ENCODE results near the gene PHLDB2.
A peak's percentile ranks its signal among the peaks of the same experiment; 100 is the strongest.
"Not testable (repeated sequence)": the region's sequence is repeated elsewhere in the genome, so short reads cannot be mapped to it uniquely, and the experiment has no call there.

The PHLDB2 gene

DNA sequence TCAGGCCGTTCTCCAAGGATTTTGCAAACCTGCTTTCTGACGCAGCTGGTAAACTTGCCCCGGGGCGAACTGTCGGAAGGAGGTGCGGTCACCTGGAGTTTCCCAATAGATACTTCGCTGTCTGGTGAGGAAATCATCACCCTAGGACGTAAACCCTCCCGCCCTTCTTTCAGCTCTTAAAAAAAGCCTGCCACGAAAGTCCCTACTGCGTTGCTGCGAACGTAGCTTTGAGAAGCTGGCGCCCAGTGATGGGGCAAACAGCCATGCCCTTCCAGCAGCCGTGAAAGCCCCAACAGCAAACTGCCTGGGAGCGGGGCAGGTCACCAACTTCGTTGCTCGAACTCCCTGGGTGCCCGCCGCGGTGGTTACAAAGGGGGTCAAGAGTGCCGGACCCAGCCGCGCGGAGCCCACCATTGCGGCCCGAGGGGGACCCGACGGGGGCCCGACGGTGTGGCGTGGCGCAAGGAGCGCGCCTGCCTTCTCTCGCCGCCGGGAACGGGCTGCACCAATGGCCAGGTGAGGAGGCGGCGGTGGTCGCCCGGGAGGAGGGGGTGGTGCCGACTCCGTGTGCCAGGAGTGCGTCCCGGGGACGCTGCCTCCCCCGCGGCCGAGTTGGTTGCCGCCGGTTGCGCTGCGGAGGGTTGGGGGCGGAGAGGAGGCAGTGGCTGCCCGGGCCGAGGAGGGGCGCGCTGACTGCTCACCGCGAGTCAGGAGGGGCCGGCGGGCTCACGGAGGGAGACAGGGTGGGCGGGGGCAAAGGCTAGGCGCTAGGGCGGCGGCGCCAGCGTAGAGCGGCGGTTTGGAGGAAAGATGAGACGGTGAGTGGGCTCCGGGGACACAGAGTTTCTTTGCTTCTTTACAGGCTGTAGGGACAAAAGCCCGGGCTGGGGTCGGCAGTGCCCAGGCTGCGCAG lies at the start of gene PHLDB2:
PHLDB2 (plus strand) TSS at position 205 of the 913 bp plus-strand sequence. CDS start 24,813 bp downstream, outside the sequence.
- peak; percentile 59 to 71 for DNase-seq

DNA sequence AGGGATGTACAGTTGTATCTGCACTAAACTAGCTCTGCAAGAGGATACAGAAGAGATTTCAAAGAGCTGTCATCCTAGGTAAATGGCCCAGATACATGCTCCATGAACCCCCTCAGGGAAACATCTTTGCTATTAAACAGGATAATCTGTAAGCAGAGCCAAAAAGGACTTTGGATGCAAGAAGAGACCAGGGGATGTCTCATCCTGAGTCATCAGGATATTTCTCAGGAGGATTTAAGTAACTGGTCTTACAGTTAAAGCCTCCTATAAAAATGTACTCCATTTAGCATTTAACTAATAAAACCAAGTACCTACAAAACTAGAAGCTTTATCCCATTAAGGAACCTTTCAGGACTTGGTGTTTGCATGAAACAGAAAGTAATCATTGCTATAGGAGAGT lies 48.2 kb upstream of the PHLDB2 start:
- DNase-seq = no peak

DNA sequence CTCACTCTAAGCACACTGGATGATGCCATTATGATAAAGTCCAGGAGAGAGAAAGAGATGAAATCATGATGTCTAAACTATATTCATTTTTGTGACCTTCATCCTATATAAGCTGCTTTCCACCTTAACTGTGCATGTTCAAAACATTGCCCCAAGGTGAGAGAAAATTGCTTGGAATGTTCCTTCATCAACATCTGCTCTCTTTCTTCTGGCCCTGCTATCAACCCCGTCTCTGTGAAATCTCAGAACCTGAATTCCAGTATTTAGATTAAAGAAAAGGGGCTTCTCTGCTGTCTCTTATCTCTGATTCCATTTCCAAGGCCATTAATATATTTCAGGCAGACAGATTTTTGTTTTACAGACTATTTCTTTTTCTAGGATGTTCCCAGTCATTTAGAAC lies 47.3 kb upstream of the PHLDB2 start:
- DNase-seq = no peak

DNA sequence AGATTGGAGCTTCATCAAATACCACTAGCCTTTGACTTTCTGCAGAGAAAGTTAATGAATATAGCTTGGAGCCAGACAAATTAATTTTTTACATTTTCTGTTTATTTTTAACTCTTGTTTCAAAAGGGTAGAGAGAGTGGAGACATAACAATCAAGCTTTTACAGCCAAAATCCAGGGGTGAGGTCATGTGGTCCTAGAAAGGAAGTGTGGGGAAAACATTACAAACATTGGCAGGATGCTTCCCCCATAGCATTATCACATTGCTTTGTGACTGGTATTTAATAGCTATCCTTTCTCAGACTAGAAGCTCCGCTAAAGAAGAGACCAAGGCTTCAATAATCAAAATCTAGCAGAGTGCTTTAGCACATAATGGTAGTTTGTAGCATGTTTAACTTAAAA lies 46.4 kb upstream of the PHLDB2 start:
- DNase-seq = no peak

DNA sequence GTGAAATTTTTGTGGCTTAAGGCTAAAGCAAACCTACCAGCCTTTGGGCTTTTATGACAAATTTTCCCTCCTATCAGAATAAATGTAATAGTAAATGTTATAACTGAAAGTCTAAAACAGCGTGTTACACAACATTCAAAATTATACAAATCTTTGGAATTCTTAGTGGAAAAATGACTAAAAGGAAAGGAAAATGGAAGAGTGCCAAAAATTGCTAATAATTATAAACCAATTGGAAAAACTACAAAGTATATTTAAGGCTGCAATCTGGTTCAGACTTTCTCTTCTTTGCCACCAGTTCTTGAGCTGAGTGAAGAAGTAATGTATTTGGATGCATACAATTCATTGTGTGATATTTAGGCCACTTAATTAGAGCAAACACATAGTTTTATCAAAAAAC lies 45.6 kb upstream of the PHLDB2 start:
- DNase-seq = no peak

DNA sequence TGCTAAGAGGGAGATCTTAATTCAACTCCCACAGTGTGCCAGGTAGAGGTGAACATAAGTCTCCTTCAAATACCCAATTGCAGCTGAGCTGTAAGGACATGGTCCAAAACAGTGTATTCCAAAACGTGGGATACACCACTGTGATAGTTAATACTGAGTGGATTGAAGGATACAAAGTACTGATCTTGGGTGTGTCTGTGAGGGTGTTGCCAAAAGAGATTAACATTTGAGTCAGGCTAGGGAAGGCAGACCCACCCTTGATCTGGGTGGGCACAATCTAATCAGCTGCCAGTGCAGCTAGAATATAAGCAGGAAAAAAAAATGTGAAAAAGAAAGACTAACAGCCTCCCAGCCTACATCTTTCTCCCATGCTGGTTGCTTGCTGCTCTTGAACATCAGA lies 45.1 kb upstream of the PHLDB2 start:
- no peak for DNase-seq

DNA sequence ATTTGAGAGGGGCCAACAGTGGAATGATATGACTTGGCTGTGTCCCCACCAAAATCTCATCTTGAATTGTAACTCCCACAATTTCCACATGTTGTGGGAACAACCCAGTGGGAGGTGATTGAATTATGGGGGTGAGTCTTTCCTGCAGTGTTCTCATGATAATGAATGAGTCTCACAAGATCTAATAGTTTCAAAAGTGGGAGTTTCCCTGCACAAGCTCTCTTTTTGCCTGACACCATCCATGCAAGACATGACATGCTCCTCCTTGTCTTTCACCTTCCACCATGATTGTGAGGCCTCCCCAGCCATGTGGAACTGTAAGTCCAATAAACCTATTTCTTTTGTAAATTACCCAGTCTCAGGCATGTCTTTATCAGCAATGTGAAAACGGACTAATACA lies 42.3 kb upstream of the PHLDB2 start:
- not testable (repeated sequence) for DNase-seq

DNA sequence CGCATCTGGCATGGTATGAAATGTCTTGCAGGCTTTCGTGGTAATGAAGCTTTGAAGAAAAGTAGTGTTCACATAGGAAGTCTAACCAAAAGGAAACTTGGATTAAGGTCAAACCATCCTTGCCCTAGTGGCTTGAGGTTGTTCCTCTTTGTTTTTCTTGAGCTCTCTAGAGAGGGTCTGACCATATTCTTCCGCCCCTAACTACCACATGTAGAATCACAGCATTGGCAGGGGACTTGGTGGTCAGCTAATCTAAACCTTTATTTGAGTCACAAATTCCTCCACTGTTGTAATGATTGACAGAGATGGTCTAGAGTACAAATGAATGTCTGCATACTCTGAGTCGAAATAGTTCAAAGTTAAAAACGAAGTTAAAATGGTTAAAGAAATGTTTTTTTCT lies 39.1 kb upstream of the PHLDB2 start:
- no peak for DNase-seq

DNA sequence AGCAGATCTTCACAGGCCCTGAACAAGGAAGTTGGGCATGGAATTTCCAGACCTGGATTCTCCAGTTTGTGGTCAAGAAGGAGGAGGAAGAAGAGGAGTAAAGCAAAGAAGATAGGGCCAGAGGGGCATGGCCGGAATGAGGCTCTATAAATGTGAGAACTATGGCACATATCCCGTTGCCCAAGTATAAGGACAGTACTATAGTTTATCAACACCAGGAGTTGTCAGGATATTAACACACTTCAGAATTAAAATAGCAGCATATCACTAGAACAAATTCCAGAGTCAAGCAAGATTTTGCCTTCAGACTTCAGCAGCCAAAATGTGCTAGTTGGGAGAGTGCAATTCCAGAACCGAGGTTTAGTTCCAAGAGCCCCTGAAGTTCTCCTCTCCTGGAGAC lies 38.4 kb upstream of the PHLDB2 start:
- DNase-seq = no peak

DNA sequence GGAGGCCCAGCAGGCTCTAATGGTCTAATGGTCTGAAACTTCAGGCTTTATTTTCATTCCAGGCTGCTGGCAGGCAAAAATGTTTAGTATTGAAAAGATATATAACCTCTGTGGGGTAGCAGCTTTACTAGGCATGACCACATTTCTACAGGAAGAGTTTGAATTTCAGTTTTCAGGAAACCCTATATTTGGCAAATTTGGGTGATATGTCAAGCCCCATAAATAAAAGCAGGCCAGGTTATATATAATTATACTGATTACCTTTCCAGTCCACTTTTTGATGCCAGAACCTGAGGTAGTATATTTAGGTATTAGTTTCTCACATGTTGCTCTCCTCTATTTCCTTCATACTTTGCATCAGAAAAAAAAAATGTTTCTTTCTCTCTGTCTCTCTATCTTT lies 37.2 kb upstream of the PHLDB2 start:
- no peak for DNase-seq

DNA sequence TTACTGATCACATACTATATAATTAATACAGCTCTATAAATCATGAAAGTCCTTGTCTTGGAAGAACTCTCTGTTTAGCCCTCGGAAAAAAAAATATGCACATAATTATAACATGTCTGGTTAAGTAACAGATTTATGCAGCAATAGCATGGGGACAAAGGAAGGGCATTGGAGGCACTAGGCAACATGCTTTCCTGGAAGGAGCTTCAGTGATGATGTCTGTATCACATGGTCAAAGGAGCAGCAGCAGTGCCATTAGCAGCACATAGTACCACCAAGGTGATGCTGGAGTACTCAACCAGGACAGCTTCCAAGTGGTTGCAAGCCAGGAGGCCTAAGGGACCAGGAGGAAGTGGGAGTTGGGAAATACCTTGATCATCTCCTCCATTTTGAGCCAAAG lies 36.3 kb upstream of the PHLDB2 start:
- DNase-seq = no peak

DNA sequence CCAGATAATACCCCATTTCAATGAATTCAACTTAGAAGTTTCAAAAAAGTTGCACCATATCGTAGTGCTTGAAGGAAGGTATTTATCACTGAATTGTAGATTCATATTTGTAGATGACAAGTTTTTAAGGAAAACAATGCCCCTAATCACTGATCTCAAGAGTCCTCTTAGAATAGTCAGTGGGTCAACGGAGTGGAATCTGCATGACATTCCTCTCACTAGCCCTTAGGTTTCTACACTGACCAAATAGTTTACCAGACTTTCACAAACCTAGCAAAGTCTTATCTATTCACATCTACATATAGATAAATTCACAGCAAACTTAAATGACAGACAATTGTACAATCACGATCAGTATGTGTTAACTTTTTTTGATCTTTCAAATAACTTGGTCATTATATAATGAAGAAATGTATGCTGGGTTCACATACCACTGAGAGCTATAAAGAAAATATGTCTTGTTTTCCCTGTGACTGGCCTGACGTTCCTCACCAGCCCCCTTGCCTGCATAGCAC lies 35.7 kb upstream of the PHLDB2 start:
- no peak for DNase-seq

DNA sequence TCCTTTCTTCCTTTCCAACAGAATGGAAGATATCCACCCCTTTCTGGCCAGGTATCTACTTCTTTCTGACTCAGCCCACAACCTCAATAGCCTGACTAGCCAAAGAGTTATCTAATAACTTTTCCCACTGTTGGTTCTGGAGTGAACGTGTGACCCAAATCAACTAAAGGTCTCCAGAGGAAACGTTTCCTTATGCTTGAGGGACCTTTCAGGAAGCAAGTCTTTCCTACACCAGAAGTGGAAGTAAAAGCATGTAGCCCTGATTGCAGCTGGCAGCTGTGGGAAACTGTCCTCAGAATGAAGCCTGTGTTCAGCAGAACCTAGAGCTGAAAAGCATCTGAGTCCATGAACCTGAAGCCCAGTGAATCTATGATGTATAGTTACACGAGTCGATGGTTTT lies 34.7 kb upstream of the PHLDB2 start:
- DNase-seq = no peak

DNA sequence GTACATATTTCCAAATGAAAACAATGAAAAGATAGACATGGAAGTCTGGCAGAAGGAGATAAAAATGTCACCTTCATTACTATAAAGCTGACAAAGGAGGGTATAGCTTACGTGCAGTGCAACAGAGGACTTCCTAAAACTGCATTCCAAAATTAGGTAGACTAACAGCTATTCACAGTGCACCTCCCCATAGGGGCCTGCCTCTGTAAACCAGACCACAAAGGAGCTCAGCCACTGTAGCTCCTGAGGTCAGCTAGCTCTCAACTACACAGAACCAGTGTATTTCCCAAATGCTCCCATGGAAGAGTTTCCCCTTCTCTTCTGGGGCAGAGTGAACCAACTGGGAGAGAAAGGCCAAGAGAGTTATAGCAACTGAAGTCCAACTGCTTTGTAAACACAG lies 31.2 kb upstream of the PHLDB2 start:
- DNase-seq = no peak

DNA sequence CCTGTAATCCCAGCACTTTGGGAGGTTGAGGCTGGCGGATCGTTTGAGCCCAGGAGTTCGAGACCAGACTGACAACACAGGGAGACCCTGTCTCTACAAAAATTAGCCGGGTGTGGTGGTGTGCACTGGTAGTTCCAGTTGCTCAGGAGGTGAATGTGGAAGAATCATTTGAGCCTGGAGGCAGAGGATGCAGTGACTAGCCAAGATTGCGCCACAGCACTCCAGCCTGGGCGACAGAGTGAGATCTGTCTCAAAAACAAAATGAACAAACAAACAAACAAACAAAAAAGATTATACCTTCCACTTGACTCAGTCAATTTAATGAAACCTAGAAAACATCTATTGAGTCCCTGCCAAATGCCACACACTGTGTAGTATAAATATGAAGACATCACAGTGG lies 30.5 kb upstream of the PHLDB2 start:
- no peak for DNase-seq

DNA sequence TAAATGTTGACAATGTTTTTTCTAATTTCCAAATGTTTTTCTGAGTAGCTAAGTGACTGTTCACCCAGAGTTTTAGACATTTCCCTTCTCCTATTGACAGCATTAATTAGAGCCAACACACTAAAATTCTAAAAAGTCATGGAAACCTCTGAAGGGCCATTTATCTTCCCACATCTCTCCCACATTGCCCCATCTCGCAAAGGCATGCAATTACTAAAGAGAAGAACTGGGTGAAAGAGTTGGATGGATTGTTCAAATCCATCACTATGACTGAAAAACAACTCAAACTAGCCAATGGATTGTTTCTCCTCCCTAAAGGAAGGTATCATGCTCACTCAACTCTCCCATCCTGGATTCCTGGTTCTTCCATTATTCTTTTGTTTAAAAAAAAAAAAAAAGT lies 30.0 kb upstream of the PHLDB2 start:
- no peak for DNase-seq

DNA sequence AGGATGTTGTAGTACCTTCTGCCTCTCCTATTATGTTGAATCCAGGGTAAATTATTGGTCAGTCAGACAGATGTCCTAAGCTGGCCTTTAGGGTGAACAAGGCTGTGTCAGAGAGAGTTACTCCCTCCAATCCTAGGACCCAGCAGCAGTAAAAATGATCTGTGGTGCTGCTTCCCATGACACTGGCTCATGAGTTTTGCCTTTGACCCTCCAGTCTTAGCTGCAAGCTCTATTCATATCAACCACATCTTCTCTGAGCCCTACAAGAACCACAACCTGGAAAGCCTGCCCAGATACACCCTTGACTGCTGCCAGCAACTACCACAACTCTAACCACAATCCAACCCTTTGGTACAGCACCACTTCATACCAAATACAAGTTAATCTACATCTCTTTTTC lies 27.2 kb upstream of the PHLDB2 start:
- DNase-seq = peak in 1 of 2 donors; percentile 36

DNA sequence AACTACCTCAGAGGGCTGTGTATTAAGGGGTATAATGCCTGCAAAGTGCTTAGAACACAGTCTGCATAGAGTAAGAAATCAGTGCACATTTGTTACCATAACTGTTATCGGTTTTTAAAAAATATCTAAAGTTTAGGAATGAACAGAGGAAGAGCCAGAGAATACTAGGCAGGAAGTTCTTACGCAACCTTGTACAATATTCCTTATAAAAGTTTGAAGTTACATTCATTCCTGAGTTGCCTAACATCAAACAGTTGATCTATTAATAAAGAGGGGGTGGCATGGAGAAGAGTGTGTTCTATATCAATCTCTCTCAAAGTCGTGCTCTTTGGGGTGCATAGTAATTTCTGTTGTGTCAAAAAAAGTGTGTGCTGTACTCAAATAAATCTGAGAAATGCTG lies 22.0 kb upstream of the PHLDB2 start:
- no peak for DNase-seq

DNA sequence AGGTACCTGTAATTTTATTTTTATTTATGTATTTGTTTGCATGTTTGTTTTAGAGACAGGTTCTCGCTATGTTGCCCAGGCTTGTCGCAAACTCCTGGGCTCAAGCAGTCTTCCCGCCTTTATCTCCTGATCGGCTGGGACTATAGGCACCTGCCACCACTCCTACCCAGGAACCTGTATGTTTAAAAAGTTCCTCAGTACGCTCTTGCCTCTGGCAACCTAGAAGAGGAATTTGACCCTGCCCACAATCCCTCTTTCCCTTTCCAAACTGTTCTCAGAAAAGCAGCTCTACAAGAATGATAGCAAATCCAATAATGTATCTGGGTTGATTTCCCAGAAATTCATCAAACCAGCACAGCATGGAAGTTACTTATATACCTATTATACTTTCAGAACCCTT lies 20.9 kb upstream of the PHLDB2 start:
- DNase-seq = no peak

DNA sequence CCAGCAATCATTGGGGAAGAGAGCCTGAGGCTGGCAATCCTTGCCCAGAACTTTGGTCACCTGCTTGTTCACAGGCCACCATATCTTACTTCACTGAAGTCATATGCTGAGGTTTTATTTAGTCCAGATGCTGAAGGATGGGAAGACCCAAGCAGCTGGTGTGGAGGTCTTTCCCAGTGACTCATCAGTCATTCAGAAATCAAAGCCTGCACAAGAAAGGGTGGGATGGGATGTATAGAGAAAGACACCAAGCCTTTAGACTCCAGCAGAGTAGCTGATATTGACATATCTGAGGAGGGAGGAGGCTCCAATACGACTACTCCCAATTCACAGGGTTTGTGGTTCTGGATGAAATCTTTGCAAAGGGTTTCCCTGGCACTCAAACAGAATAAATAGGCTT lies 13.0 kb upstream of the PHLDB2 start:
- DNase-seq = no peak

DNA sequence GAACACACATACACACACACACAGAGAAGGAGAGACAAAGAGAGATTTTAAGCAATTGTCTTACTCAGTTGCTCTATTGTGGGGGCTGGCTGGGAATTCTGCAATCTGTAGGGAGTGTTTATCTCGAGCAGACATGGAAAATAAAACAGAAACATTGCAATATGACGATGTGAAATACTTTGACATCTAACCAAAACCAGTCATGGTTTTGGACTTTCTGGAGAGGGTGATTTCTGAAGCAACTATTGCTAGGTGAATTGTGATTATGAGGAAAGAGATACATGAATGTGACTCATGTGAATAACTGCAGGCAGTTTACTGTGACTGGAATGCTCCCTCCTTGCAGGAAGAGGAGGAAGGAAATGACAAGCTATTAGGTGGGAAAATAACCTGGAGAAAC lies 12.3 kb upstream of the PHLDB2 start:
- no peak for DNase-seq

DNA sequence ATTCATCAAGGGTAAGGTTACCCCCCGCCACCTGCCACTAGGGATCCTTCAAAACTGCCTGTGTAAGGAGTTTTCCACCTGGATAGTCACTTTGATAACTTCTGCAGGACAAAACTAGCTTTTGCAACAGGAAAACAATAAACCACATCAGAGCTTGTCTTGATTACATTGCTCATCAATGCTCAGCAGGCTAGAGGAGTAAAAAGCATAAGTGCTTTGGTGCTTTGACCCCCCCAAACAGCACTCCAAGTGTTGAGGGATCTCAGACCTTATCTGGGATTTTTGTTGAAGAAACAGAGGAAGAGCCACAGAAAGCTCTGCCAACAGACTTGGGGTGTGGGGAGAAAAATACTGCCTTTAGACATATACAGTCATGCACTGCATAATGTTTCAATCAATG lies 10.8 kb upstream of the PHLDB2 start:
- DNase-seq = no peak

DNA sequence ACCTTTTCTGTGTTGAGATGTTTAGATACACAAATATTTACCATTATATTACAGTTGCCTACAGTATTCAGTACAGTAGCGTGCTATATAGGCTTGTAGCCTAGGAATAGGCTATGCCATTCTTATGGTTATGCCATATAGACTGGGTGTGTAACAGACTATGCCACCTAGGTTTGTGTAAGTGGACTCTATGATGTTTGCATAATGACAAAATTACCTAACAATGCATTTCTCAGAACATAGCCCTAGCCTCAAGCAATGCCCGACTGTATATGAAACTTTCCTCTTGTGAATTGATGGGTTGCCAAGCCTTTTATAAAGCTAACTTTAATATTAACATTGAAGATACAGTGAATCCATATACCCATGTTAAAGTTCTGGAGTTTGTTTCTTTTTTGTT lies 10.3 kb upstream of the PHLDB2 start:
- DNase-seq = no peak

DNA sequence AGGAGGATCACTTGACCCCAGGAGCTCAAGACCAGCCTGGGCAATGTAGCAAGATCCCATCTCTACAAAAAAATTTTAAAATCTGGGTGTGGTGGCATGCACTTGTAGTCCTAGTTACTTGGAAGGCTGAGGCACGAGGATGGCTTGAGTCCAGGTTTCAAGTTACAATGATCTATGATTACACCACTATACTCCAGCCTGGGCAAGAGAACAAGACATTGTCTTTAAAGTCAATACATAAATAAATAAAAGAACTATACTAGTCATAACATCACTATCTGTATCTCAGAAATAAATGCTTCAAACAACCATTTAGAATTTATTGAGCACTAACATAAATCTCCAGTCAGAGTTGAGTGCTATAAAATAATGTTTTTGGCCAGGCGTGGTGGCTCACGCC lies 8.5 kb upstream of the PHLDB2 start:
- DNase-seq = no peak

DNA sequence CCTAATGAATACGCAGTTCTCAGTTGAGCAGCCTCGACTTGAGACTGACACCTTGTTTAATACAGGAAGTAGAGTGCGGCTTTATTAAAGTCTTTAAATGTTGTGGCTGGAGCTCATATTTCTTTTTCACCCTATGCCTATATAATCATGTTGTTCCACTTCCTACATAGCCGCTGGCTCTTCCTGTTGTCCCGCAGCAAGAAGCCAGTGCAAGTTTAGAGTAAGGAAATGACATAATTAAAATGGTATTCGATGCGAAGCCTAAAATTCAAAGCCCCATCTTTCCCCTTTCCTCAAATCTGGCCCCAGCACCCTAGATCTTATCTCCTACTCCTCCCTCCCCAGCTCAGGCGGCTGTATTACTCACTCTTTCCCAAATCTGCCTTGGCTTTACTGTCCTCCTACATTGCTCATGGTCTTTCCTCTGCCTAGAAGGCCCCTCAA lies 7.5 kb upstream of the PHLDB2 start:
- no peak for DNase-seq
